ENCODE data around the gene LAD1.

DNA sequence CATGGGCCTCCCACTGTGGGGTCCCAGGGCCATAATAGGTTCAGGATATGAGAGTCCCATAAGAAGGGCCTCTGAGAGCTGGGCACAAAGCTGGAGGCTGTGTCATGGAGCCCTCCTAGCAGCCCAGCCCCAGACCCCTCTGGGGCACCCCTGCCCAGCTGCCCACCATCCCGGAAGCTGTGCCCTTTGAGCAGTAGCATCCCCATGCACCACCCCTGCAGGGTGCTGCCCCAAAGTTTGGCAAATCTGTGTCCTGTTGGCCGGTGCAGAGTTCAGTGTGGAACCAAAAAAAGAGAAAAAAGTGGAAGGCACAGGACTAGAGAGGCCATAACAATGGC is 39.3 kb downstream of the LAD1 start:
- TF ChIP-seq, protein P1, sequence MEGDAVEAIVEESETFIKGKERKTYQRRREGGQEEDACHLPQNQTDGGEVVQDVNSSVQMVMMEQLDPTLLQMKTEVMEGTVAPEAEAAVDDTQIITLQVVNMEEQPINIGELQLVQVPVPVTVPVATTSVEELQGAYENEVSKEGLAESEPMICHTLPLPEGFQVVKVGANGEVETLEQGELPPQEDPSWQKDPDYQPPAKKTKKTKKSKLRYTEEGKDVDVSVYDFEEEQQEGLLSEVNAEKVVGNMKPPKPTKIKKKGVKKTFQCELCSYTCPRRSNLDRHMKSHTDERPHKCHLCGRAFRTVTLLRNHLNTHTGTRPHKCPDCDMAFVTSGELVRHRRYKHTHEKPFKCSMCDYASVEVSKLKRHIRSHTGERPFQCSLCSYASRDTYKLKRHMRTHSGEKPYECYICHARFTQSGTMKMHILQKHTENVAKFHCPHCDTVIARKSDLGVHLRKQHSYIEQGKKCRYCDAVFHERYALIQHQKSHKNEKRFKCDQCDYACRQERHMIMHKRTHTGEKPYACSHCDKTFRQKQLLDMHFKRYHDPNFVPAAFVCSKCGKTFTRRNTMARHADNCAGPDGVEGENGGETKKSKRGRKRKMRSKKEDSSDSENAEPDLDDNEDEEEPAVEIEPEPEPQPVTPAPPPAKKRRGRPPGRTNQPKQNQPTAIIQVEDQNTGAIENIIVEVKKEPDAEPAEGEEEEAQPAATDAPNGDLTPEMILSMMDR (IDR thresholded peaks at IDR 0.05; ENCODE audit: low read length): no peak
- no peak for TF ChIP-seq EZH2 (IDR thresholded peaks at IDR 0.05; ENCODE audit: borderline replicate concordance, low read length)

Measured in OCI-LY1 (cell line).